Fibroblast of the aortic adventitia (primary cell): ENCODE data around the gene SHROOM1. TPM values are rescaled to one million over a fixed set of nuclear protein-coding genes. Genes with fewer than 3 reads are reported as not detected.
A peak's percentile ranks its signal among the peaks of the same experiment; 100 is the strongest.

Experiments
- DNase-seq: peaks from one replicate; pipeline ENCODE4 v3.0.0-alpha.2; 2010; ENCODE audit warnings: low read depth
- H3K4me3 ChIP-seq: 2 replicates; pipeline ENCODE4 v1.5.1; 2011; ENCODE audit warnings: low read depth, mild to moderate bottlenecking, control low read depth, low read length, moderate library complexity
- total RNA-seq: library from RNA; depleted of rRNA; stranded (reverse); fragments of >200 nt; gene quantifications from 2 replicates; pipeline ENCODE4 v1.2.3, GENCODE V29; 2012; ENCODE audit warnings: low replicate concordance
- TF ChIP-seq, protein P1 (sequence below): IDR thresholded peaks from 2 replicates; pipeline ENCODE4 v1.5.1; 2011; ENCODE audit warnings: mild to moderate bottlenecking, low read length, control low read depth, inconsistent platforms; ENCODE audit not compliant: insufficient read depth

The SHROOM1 gene
- total RNA-seq, 1 donor: 7.6 TPM

DNA sequence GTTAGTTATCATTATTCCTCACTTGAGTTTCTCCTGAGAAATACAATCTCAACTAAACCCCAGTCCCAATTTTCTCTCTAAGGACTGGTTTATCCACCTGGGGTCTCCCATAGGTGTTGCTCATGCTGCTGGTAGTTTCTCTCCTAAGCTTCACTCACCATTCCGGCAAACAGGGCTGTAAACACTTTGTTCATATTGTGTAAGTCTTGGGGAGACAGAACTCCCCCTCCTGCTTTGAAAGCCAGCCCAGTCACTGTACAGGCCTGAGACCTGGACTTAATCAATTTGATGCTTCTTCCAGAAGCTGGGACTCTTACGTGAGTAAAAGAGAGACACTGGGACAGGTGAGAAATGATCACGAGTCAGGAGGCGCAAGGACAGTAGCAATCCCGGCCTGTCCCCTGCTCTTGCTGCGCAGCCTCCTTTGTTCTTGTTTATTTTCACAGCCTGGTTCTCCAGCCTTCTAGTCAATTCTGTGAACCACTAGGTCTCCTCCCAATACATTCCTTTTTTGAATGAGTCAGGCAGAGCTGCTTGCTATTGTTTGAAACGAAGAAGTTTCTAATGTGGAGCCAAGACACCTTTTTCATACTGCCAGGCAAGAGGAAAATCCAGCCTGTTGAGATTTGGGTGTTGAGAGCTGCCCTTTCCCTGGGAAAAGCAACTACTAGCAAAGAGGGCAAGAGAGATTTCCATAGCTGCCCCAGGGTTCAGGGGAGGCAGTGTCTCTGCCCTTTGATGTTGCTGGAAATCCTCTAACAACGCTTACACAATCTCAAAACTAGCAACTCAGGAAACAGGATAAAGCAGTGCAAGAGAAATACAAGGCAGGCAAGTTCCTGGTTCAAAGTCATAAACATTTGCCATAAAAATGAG lies 9.2 kb upstream of the SHROOM1 start:
- TF ChIP-seq, protein P1, sequence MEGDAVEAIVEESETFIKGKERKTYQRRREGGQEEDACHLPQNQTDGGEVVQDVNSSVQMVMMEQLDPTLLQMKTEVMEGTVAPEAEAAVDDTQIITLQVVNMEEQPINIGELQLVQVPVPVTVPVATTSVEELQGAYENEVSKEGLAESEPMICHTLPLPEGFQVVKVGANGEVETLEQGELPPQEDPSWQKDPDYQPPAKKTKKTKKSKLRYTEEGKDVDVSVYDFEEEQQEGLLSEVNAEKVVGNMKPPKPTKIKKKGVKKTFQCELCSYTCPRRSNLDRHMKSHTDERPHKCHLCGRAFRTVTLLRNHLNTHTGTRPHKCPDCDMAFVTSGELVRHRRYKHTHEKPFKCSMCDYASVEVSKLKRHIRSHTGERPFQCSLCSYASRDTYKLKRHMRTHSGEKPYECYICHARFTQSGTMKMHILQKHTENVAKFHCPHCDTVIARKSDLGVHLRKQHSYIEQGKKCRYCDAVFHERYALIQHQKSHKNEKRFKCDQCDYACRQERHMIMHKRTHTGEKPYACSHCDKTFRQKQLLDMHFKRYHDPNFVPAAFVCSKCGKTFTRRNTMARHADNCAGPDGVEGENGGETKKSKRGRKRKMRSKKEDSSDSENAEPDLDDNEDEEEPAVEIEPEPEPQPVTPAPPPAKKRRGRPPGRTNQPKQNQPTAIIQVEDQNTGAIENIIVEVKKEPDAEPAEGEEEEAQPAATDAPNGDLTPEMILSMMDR: no peak
- DNase-seq: peak; percentile 82
- no peak overlapping the region for H3K4me3 ChIP-seq

GRCh38 chr5:132838516-132839282 lies 8.3 kb upstream of the SHROOM1 start:
- TF ChIP-seq, protein P1: no peak
- DNase-seq: no peak
- H3K4me3 ChIP-seq: no peak overlapping the region

- no peak overlapping the region for H3K4me3 ChIP-seq
- TF ChIP-seq, protein P1: no peak
- DNase-seq: no peak
Observed at GRCh38 chr5:132837868-132838267, 7.4 kb upstream of the SHROOM1 start.

- no peak for DNase-seq
- TF ChIP-seq, protein P1: no peak
- H3K4me3 ChIP-seq: no peak overlapping the region
Observed at GRCh38 chr5:132836852-132837251, 6.4 kb upstream of the SHROOM1 start.

- H3K4me3 ChIP-seq: no peak overlapping the region
- no peak for DNase-seq
- TF ChIP-seq, protein P1: no peak
Observed at GRCh38 chr5:132834057-132834456, 3.6 kb upstream of the SHROOM1 start.

DNA sequence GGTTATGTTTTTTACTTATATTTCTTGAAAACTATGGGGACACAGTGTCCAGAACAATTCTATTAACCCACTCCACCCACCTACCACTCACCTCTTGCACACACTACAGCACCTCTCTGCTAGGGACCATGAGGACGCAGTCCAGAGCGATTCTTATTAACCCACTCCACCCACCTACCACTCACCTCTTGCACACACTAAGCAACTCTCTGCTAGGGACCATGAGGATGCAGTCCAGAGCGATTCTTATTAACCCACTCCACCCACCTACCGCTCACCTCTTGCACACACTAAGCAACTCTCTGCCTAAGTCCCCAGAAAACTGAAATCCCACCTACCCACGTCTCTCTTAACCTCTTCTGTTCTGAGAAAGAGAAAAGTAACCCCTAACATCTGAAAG lies 2.2 kb upstream of the SHROOM1 start:
- TF ChIP-seq, protein P1: no peak
- no peak for DNase-seq
- no peak overlapping the region for H3K4me3 ChIP-seq
